GM23338 (cell line): ENCODE results near the gene C8A.

Experiments
- CREB1 ChIP-seq: fragments of 250-450 bp; sonication (Bioruptor Pico); IDR thresholded peaks from 2 replicates; pipeline ENCODE4 v1.5.0; 2020; ENCODE audit warnings: low read depth, mild to moderate bottlenecking, moderate library complexity
- CTCF ChIP-seq, 2 experiments: fragments of 200-600 bp in 1 of 2; sonication (generic) in 1 of 2; conservative IDR thresholded peaks; 2 replicates each; pipeline versions ENCODE4 v1.5.1 to v1.6.1; 2016 to 2017; ENCODE audit warnings: antibody characterized with exemption in 2 of 2, low read depth in 2 of 2, mild to moderate bottlenecking in 2 of 2, moderate library complexity in 1 of 2
- EZH2 ChIP-seq: fragments of 200-600 bp; sonication (generic); IDR thresholded peaks from one replicate; pipeline ENCODE4 v1.8.0; 2017; ENCODE audit warnings: antibody characterized with exemption, mild to moderate bottlenecking, low read depth; ENCODE audit not compliant: unreplicated experiment
- EZH2phosphoT487 ChIP-seq: fragments of 200-600 bp; sonication (generic); IDR thresholded peaks from one replicate; pipeline ENCODE4 v1.8.1; 2018; ENCODE audit warnings: antibody characterized with exemption; ENCODE audit not compliant: unreplicated experiment
- JUNB ChIP-seq: IDR thresholded peaks from one replicate; pipeline ENCODE4 v1.6.1; 2016; ENCODE audit warnings: antibody characterized with exemption; ENCODE audit not compliant: unreplicated experiment
- POLR2AphosphoS5 ChIP-seq: IDR thresholded peaks from 2 replicates; pipeline ENCODE4 v1.6.1; 2016; ENCODE audit warnings: antibody characterized with exemption, low read depth
- REST ChIP-seq: IDR thresholded peaks from one replicate; pipeline ENCODE4 v1.6.1; 2018; ENCODE audit warnings: antibody characterized with exemption; ENCODE audit not compliant: unreplicated experiment
- ZNF331 ChIP-seq: fragments of 250-450 bp; sonication (Bioruptor Pico); IDR thresholded peaks from 2 replicates; pipeline ENCODE4 v1.5.0; 2020; ENCODE audit warnings: low read depth, mild to moderate bottlenecking, moderate library complexity

- TF ChIP-seq CTCF (conservative IDR thresholded peaks at IDR 0.05; ENCODE audit: low read depth in 2 of 2) (no peak), POLR2AphosphoS5 (no peak), JUNB (no peak), EZH2 (no peak), EZH2phosphoT487 (no peak), REST (no peak), ZNF331 (CRISPR knock-in tag) (no peak), CREB1 (CRISPR knock-in tag) (no peak)
These were observed 70.6 kb downstream of the C8A start for GRCh38 chr1:56925193-56925592.
